ENCODE measurements around the gene KRTAP1-4.
"Not testable (repeated sequence)": the region's sequence is repeated elsewhere in the genome, so short reads cannot be mapped to it uniquely, and the experiment has no call there.

The KRTAP1-4 gene, protein sequence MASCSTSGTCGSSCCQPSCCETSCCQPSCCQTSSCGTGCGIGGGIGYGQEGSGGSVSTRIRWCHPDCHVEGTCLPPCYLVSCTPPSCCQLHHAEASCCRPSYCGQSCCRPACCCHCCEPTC

GRCh38 chr17:41029633-41030245, at the start of gene KRTAP1-4:
TSS of gene KRTAP1-4 (minus strand) at chr17:41030195. CDS start at chr17:41030078, 117 bp downstream.
- no peak for DNase-seq (ENCODE audit: low read depth)

DNA sequence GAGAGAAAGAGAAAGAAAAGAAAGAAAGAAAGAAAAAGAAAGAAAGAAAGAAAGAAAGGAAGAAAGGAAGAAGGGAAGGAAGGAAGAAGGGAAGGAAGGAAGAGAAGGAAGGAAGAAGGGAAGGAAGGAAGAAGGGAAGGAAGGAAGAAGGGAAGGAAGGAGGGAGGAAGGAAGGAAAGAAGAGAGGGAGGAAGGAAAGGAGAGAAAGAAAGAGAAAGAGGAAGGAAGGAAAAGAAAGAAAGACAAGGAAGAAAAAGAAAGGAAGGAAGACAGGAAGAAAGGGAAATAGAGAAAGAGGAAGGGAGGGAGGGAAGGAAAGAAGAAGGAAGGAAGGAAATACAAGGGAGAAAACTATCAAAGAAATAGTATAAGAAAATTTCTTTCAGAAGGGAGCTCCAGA, 46.8 kb upstream of the KRTAP1-4 start:
- DNase-seq (ENCODE audit: low read depth), result no peak

DNA sequence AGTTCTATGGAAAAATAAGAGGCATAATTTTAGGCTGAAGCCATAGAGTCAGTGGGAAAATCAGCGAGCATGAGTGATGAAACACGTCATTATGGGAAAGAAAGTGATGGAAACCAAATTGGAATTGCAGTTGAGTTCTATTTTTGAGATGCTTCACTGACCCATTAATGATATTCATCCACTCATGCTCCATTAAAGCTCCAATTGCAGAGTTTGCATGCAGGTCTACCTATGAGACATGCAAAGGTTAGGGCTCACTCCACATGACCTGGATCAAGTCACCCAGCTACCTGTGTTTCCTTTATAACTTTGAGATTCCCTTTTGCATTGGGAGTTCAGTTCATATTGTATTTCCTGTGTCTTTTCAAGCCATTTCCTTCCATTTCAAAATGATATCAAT, 43.7 kb upstream of the KRTAP1-4 start:
- DNase-seq (ENCODE audit: low read depth), result no peak

GRCh38 chr17:41071606-41072360, 41.8 kb upstream of the KRTAP1-4 start:
- no peak for DNase-seq (ENCODE audit: low read depth)

- DNase-seq (ENCODE audit: low read depth), result no peak
These were observed 39.0 kb upstream of the KRTAP1-4 start for GRCh38 chr17:41069031-41069430.

GRCh38 chr17:41067281-41067680, 37.3 kb upstream of the KRTAP1-4 start:
- DNase-seq (ENCODE audit: low read depth), result peak; percentile 80

DNA sequence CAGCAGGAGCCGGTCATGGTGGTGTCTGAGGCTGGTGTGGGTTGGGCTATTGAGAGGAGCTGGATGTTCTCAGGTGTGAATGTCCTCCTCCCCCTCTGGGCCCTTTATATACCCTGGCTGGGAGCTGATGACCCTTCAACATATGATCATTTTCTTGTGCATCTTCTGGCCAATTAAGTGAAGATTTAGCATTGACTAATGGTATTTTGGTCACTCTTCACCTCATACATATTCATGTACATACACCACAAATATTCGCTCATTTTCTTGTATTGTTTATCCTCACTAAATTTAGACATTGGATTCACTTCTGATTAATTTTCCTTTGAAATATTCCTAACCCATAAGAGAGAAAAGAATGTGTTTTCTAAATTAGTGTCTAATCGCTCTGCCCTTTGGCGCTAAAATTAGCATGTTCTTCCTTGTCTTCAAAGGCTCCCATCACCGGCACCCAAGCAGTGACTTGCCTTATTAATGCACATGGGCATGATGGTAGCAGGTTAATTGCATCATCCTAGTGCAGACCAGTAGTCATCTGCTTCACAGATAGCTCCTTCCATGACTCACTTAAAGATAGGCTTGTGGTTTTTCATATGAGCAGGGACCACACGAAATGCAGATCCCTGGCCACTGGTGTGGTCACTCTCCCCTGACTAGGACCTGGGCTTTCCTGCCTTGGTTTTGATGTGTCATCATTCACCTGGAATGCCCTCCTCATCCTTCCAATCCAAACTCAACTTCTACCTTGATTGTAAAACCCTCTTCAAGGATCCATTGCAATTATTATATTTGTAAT, 36.0 kb upstream of the KRTAP1-4 start, which contains the start of gene KRTAP2-4:
Gene KRTAP2-4 (minus strand): TSS at position 51 of the 796 bp plus-strand sequence. CDS start 34 bp downstream, at position 17.
- DNase-seq (ENCODE audit: low read depth), result peak; percentile 96

DNA sequence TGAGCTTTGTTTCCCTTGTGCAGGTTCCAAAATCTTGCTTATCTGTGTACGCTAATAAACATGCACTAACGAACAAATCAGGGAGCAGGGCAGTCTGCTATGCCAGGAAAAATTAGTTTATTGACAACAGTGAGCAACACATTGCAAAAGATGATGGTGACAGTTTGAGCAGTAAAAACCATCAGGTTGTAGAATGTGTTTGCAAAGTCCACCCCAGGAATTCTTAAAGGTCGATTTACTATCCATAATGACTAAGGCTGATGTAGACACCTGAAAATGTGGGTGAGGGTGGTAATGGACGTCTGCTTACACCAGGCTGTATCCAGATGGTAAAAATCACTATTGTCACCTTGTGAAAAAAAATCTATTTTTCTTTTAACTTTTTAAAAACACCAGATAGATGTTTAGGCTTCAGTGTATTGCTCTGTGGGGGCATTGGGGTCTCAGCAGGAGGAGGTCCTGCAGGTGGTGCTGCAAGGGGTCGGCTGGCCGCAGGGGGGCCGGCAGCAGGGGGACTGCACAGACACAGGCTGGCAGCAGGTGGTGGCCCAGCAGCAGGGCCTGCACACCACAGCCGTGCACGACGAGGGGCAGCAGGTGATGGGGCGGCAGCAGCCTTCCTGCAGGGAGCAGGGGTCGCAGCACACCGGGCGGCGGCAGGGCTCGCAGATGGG, 35.2 kb upstream of the KRTAP1-4 start:
- not testable (repeated sequence) for DNase-seq (ENCODE audit: low read depth)

DNA sequence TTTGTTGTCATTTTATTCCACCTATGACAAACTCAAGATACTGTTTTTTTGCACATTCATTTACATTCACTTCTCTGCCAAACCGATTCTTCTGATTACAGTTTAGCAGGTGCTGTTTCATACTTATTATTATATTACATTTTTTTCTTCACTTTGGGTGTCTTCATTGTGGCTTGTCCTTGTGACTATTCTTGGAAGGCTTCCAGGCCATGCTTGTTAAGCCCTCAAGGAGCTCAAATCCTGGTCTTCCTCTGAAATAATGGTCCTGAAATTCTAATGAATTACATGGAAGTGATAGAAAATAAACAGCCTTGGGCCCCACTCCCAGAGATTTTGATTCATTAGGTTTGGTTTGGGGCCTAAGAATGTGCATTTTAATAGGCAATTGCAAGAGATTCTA, 34.3 kb upstream of the KRTAP1-4 start:
- no peak for DNase-seq (ENCODE audit: low read depth)

- DNase-seq (ENCODE audit: low read depth), result no peak
These were observed 33.5 kb upstream of the KRTAP1-4 start for GRCh38 chr17:41063449-41063848.

DNA sequence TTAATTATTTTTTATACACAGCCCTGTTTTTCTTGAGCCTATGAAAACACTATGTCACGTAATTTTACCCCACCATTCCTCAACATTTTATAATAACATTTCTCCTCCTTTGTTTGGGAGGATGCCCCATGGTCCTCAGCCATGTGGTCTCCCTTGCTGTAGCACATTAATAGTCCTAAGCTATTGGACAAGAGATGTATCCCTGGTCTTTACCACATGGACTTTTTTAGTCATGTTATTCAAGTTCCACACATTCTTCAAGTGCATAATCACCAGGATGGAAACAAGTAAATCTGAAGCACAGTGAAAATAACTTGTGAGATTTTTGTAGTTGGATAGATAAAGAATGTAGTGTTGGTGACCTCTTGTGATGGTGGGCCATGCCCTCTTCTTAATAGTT, 32.0 kb upstream of the KRTAP1-4 start:
- DNase-seq (ENCODE audit: low read depth), result peak; percentile 99

GRCh38 chr17:41060052-41060604, 30.1 kb upstream of the KRTAP1-4 start, which contains the start of gene KRTAP2-3:
TSS of gene KRTAP2-3 (minus strand) at chr17:41060114. CDS start at chr17:41060050, 64 bp downstream.
- peak; percentile 98 for DNase-seq (ENCODE audit: low read depth)

DNA sequence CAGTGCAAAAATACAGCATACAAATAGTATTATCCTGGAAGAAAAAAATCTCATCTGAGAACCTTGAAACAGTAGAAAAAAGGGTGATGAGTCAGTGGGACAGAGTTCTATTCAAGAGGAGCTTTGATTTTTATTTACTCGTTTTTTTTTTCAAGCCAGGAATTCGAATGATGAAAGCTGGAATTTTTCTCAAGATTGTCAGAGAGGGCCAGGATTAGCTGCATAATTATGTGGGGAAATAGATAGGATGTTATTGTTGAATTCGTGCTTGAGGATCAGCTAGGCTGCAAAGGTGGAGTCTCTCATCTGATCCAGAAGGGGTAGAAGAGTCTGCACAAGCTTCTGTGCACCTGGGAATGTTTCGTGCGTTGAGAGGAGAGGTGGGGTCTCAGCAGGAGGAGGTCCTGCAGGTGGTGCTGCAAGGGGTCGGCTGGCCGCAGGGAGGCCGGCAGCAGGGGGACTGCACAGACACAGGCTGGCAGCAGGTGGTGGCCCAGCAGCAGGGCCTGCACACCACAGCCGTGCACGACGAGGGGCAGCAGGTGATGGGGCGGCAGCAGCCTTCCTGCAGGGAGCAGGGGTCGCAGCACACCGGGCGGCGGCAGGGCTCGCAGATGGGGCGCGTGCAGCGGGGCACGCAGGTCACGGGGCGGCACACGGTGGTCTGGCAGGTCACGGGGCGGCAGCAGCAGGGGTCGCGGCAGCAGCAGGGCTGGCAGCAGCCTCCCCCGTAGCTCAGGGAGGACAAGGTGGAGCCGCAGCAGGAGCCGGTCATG, 29.5 kb upstream of the KRTAP1-4 start:
- peak; percentile 97 for DNase-seq (ENCODE audit: low read depth)

DNA sequence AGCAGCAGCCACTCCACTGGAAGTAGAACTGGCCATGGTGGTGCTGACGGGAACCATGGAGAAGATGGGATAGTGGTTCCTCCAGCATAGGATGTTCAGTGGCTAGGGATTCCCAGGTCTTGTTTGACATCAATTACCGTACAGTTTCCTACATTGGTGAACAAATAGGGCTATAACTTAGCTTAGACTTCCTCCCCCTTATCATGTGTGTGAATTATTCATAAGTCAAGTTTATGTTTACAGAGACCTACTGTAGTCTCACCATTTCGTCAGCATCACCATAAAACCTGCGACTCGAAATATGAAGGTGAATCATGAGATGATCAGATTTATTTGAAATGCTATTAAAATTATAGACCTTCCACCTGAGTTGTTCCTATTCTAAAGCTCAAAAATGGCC, 28.7 kb upstream of the KRTAP1-4 start:
- peak; percentile 31 for DNase-seq (ENCODE audit: low read depth)

DNA sequence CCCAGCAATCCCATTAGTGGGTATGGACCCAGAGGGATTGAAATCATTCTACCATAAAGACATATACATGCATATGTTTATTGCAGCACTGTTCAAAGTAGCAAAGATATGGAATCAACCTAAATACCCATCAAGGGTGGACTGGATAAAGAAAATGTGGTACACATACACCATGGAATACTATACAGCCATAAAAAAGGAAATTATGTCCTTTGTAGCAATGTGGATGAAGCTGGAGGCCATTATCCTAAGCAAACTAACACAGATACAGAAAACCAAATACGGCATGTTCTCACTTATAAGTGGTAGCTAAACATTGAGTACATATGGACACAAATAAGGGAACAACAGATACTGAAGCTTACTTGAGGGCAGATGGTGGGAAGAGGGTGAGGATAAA, 27.6 kb upstream of the KRTAP1-4 start:
- no peak for DNase-seq (ENCODE audit: low read depth)

- not testable (repeated sequence) for DNase-seq (ENCODE audit: low read depth)
These were observed 25.1 kb upstream of the KRTAP1-4 start, which contains the start of gene KRTAP2-2 for GRCh38 chr17:41055130-41055529. TSS of gene KRTAP2-2 (minus strand) at chr17:41055230. CDS start at chr17:41055211, 19 bp downstream.

GRCh38 chr17:41054556-41054955, 24.6 kb upstream of the KRTAP1-4 start:
- not testable (repeated sequence) for DNase-seq (ENCODE audit: low read depth)

GRCh38 chr17:41054025-41054424, 24.0 kb upstream of the KRTAP1-4 start:
- no peak for DNase-seq (ENCODE audit: low read depth)

GRCh38 chr17:41052566-41052965, 22.6 kb upstream of the KRTAP1-4 start:
- peak; percentile 87 for DNase-seq (ENCODE audit: low read depth)

DNA sequence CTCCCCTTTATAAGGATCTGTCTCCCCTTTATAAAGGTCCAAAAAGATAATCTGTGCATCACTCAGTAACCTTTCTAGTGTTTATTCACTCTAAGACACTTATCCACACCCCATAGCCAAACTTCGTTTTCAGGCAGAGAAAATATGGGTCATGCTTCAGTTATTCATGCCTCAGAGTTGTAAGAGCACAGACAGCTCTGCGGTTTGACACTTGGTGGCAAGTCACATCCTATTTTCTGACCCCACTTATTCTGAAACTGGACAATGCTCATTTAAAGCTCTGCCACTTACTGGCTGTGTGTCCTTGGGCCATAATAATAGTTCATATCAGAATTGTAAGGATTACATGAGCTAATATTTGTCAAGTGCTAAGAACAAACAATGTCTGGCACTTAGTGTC, 19.1 kb upstream of the KRTAP1-4 start:
- DNase-seq (ENCODE audit: low read depth), result peak; percentile 96
